ENCODE results near the gene DBH. TPM values are rescaled to one million over a fixed set of nuclear protein-coding genes. Genes with fewer than 3 reads are reported as not detected.
A peak's percentile ranks its signal among the peaks of the same experiment; 100 is the strongest.

Gene DBH
- total RNA-seq = under 1 TPM; 0.08 to 0.23 TPM
- 1 to 10 TPM; 1.2 to 2.2 (median 1.4) TPM for polyA plus RNA-seq (ENCODE audit: insufficient read length in 6 of 6)
- long read RNA-seq, donor 1 = 0 reads
- long read RNA-seq, donor 2 = 0 reads
- long read RNA-seq, donor 3 = 0 reads
- long read RNA-seq, donor 4 = 0 reads
- long read RNA-seq, donor 5 = 0 reads
- long read RNA-seq, donor 6 = 0 reads
- long read RNA-seq, donor 7 = 0 reads
- long read RNA-seq, donor 8 = 0 reads
- long read RNA-seq, donor 9 = 0 reads
- long read RNA-seq, donor 10 = 0 reads
- long read RNA-seq, donor 11 = 0 reads
- long read RNA-seq, donor 12, partial matches to known transcripts = 6 of 6 reads
- long read RNA-seq, donor 12, other reads (novel, unspliced or antisense) = 0 of 6 reads

DNA sequence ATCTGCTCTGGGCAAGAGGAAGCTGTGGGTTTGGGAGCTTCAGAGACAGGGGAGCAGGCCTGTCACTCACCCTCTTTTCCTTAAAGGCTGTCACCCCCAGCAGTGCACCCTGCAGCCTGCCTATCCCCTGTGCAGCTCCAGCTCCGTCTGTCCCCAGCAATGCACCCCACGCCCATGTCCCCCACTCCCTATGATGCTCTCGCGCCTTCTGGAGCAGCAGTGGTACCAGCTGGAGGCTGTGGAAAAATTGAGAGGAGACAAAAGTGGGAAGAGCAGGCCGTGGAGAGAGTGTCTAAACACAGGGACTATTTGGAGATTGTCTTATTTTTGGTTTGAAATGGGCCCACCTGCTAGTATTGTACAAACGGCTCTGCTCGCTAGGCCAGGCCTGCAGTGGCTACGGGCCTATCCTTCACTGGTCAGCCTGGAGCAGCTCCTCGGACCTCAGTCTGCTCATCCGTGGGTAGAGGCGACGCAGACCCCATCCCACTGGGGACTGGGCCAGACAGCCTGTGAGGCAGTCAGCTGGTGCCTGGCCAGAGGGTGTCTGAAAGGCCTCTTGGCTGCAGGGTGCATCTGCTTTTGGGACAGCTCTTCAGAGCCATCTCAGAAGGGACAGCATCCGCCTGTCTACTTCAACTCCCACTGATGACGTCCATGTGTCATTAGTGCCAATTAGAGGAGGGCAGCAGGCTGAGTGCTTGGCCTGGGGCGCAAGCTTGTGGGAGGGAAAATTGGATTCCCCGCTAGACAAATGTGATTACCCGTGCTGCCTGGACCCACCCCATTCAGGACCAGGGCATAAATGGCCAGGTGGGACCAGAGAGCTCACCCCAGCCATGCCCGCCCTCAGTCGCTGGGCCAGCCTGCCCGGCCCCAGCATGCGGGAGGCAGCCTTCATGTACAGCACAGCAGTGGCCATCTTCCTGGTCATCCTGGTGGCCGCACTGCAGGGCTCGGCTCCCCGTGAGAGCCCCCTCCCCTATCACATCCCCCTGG lies at the start of gene DBH:
Gene DBH, plus strand, starts transcription at position 831 of the 999 bp plus-strand sequence. Its CDS starts 9 bp downstream, at position 840.
- ATAC-seq = no peak
- intact Hi-C loops (cut with DNase I) = no loop called here

GRCh38 chr9:133587051-133587450 lies 49.1 kb upstream of the DBH start:
- H3K27me3 ChIP-seq = peaks cover 17 to 40% of the 10 kb centered on the region in 2 donors
- no peak overlapping the region for H3K27ac ChIP-seq
- peak in 1 of 4 donors; percentile 33 for DNase-seq
- intact Hi-C loops (cut with DNase I) = no loop called here
- ATAC-seq = no peak
- TF ChIP-seq, protein P1, sequence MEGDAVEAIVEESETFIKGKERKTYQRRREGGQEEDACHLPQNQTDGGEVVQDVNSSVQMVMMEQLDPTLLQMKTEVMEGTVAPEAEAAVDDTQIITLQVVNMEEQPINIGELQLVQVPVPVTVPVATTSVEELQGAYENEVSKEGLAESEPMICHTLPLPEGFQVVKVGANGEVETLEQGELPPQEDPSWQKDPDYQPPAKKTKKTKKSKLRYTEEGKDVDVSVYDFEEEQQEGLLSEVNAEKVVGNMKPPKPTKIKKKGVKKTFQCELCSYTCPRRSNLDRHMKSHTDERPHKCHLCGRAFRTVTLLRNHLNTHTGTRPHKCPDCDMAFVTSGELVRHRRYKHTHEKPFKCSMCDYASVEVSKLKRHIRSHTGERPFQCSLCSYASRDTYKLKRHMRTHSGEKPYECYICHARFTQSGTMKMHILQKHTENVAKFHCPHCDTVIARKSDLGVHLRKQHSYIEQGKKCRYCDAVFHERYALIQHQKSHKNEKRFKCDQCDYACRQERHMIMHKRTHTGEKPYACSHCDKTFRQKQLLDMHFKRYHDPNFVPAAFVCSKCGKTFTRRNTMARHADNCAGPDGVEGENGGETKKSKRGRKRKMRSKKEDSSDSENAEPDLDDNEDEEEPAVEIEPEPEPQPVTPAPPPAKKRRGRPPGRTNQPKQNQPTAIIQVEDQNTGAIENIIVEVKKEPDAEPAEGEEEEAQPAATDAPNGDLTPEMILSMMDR (IDR thresholded peaks at IDR 0.05) = no peak
- H3K4me1 ChIP-seq = peaks cover 0 to 4% of the 10 kb centered on the region in 2 donors
- H3K36me3 ChIP-seq = no peaks in the 10 kb centered on the region
- H3K9me3 ChIP-seq = peaks cover 0 to 2% of the 10 kb centered on the region in 2 donors
- H3K4me3 ChIP-seq = no peak overlapping the region

More for the DNA sequence above, at the start of gene DBH:
- H3K4me3 ChIP-seq = no peak within 1 kb of the TSS
- no peaks in the 10 kb centered on the region for H3K9me3 ChIP-seq
- H3K27me3 ChIP-seq = peaks cover 0 to 13% of the 10 kb centered on the region in 2 donors
- no peaks in the 10 kb centered on the region for H3K4me1 ChIP-seq
- no peak within 1 kb of the TSS for H3K27ac ChIP-seq
- TF ChIP-seq, protein P1 (IDR thresholded peaks at IDR 0.05) = no peak
- peak in 1 of 4 donors; percentile 63 for DNase-seq
- H3K36me3 ChIP-seq = no peaks in the 10 kb centered on the region

GRCh38 chr9:133587466-133587865 lies 48.7 kb upstream of the DBH start:
- no peak overlapping the region for H3K4me3 ChIP-seq

DNA sequence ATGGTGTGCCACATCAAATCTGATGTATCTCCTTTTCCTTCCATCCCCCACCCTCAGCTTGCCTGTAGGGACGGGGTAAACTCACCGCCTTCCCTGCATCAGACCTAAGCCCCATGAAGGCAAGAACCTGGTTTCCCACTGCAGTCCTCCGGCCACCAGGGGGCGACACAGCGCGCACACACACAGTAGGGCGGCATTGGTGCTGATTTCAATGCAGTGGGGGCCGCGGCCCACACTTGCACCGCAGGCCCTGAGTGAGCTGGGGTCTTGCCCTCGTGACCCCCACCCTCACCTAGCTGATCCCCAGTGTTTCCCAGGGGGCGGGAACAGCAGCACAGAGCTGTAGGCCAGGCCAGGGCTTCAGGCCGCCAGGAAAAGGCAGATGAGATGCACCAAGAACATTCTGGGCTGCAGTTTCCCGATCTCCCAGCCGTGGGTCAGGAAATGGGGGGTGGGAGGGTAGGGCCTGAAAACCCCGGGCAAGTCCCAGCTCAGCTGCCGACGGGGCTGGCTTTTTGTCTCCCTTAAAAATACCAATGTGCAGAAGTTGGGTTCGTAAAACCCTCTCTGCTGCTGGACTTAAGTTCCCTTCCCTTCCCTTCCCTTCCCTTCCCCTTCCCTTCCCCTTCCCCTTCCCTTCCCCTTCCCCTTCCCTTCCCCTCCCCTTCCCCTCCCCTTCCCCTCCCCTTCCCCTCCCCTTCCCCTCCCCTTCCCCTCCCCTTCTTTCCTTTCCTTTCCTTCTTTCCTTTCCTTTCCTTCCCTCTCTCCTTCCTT lies 46.5 kb upstream of the DBH start:
- ATAC-seq (no peak), DNase-seq (peak in 1 of 4 donors; percentile 47)
- TF ChIP-seq, protein P1 (IDR thresholded peaks at IDR 0.05) = peak in 1 of 2 donors; percentile 52
- peaks cover 0 to 4% of the 10 kb centered on the region in 2 donors for H3K4me1 ChIP-seq
- peaks cover 17 to 28% of the 10 kb centered on the region in 2 donors for H3K27me3 ChIP-seq
- intact Hi-C loops (cut with DNase I) = no loop called here
- peaks cover 0 to 2% of the 10 kb centered on the region in 2 donors for H3K9me3 ChIP-seq
- H3K27ac ChIP-seq = no peak overlapping the region
- H3K36me3 ChIP-seq = no peaks in the 10 kb centered on the region
- H3K4me3 ChIP-seq = no peak overlapping the region

More at GRCh38 chr9:133587466-133587865, 48.7 kb upstream of the DBH start:
- Histone ChIP-seq H3K9me3 (peaks cover 0 to 2% of the 10 kb centered on the region in 2 donors), H3K4me1 (peaks cover 0 to 4% of the 10 kb centered on the region in 2 donors), H3K36me3 (no peaks in the 10 kb centered on the region), H3K27ac (no peak overlapping the region), H3K27me3 (peaks cover 17 to 40% of the 10 kb centered on the region in 2 donors)
- TF ChIP-seq, protein P1 (IDR thresholded peaks at IDR 0.05) = no peak
- intact Hi-C loops (cut with DNase I) = no loop called here
- DNase-seq (peak in 1 of 4 donors; percentile 60), ATAC-seq (no peak)
